ENCODE data around the gene ELMO3. TPM values are rescaled to one million over a fixed set of nuclear protein-coding genes. Genes with fewer than 3 reads are reported as not detected.

ELMO3 gene
- total and polyA plus RNA-seq, 2 of the 13 experiments (the other 11 are each of a cell fraction or from before 2014, with no cell fraction given), result 2.6 to 4.0 TPM

DNA sequence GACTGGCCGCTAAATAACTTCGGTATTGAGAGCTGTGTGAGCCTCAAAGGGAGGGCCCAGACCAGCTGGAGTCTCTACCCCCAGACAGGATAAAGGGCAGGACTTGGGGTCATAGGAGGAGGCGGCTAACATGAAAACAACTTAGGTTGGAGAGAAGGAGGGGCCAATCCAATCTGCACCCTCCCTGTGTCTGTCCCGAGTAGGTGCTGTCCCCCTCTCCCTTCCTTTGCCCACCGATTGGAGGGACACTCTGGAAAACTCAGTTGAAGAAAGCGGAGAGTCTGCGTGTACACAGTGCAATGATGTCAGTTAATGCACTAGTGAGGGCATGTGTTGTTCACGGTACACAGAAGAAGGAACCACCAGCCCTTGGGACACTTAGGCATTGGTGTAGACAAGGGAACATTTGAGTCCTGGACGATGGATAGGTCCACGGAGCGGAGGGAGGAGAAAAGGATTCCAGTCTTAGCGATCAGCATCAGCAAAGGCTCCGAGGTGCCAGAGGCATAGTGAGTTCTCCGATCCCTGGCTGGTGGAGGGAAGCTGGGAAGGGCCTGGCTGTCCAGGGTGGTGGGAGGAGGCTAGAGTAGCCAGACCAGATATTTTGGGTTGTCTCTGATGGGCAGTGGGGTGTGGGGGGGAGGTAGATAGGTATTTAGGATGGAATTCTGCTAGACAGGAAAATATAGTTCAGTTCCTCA is 27.8 kb upstream of the ELMO3 start (continued):
- TF ChIP-seq ZBTB20 (CRISPR knock-in tag; IDR thresholded peaks at IDR 0.05; ENCODE audit: borderline replicate concordance, low read depth) (peak; percentile 52; the same call in 1 of the 2 replicates), NRL (CRISPR knock-in tag; IDR thresholded peaks at IDR 0.05; ENCODE audit: borderline replicate concordance) (no peak), SUZ12 (IDR thresholded peaks at IDR 0.05; ENCODE audit: low read depth, low read length) (no peak), MED13 (CRISPR knock-in tag; IDR thresholded peaks at IDR 0.05) (no peak), ARNTL (CRISPR knock-in tag; IDR thresholded peaks at IDR 0.05) (0 out of 2 replicates have a peak, but pooled peaks have one; percentile 29), HOXA5 (CRISPR knock-in tag; IDR thresholded peaks at IDR 0.05) (no peak), ZBTB7B (CRISPR knock-in tag; IDR thresholded peaks at IDR 0.05) (peak; percentile 79; the same call in 1 of the 2 replicates), HOXA3 (CRISPR knock-in tag; IDR thresholded peaks at IDR 0.05) (no peak; the same call in 1 of the 2 replicates), ASH2L (IDR thresholded peaks at IDR 0.05; ENCODE audit: insufficient read length, low read depth, low read length) (peak; percentile 46), RORA (CRISPR knock-in tag; IDR thresholded peaks at IDR 0.05) (no peak)
- TF ChIP-seq, protein P1, sequence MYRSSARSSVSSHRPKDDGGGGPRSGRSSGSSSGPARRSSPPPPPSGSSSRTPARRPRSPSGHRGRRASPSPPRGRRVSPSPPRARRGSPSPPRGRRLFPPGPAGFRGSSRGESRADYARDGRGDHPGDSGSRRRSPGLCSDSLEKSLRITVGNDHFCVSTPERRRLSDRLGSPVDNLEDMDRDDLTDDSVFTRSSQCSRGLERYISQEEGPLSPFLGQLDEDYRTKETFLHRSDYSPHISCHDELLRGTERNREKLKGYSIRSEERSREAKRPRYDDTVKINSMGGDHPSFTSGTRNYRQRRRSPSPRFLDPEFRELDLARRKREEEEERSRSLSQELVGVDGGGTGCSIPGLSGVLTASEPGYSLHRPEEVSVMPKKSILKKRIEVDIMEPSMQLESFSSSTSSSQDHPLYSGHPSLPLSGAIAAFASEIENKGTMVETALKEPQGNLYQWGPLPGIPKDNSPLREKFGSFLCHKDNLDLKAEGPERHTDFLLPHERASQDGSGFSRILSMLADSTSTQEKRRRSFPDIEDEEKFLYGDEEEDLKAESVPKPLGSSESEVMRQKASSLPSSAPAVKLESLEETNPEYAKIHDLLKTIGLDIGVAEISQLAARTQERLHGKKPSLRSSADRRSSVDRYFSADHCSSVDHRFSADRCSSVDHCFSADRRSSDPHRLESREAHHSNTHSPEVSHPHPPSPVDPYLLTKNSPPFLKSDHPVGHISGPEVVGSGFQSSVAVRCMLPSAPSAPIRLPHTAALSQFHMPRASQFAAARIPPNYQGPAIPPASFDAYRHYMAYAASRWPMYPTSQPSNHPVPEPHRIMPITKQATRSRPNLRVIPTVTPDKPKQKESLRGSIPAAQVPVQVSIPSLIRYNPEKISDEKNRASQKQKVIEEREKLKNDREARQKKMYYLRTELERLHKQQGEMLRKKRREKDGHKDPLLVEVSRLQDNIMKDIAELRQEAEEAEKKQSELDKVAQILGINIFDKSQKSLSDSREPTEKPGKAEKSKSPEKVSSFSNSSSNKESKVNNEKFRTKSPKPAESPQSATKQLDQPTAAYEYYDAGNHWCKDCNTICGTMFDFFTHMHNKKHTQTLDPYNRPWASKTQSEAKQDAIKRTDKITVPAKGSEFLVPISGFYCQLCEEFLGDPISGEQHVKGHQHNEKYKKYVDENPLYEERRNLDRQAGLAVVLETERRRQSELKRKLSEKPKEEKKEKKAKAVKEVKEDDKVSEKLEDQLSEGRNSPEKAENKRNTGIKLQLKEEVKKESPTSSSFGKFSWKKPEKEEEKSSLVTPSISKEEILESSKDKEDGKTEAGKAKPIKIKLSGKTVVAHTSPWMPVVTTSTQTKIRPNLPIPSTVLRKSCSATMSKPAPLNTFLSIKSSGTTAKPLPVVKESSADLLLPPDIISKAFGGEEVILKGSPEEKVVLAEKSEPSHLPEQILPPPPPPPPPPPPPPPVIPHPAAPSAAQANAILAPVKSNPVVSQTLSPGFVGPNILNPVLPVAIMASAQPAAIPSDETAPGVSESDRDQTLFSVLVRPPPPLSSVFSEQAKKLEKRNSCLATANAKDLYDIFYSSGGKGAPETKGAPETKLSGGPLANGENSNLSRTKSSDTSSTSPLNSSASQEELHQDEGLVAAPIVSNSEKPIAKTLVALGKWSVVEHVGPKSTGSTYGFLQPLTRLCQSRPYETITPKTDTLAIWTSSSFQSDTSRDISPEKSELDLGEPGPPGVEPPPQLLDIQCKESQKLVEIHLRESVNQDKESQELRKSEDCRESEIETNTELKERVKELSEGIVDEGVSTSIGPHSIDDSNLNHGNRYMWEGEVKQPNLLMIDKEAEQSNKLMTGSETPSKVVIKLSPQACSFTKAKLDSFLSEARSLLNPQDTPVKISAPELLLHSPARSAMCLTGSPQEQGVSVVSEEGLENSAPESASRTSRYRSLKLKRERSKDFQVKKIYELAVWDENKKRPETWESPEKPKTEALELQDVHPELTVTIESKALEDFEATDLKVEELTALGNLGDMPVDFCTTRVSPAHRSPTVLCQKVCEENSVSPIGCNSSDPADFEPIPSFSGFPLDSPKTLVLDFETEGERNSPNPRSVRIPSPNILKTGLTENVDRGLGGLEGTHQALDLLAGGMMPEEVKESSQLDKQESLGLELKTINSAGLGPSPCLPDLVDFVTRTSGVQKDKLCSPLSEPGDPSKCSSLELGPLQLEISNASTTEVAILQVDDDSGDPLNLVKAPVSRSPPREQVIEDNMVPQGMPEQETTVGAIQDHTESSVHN (CRISPR knock-in tag; IDR thresholded peaks at IDR 0.05), result peak; percentile 78; the same call in 1 of the 2 replicates
- TF ChIP-seq, protein P2, sequence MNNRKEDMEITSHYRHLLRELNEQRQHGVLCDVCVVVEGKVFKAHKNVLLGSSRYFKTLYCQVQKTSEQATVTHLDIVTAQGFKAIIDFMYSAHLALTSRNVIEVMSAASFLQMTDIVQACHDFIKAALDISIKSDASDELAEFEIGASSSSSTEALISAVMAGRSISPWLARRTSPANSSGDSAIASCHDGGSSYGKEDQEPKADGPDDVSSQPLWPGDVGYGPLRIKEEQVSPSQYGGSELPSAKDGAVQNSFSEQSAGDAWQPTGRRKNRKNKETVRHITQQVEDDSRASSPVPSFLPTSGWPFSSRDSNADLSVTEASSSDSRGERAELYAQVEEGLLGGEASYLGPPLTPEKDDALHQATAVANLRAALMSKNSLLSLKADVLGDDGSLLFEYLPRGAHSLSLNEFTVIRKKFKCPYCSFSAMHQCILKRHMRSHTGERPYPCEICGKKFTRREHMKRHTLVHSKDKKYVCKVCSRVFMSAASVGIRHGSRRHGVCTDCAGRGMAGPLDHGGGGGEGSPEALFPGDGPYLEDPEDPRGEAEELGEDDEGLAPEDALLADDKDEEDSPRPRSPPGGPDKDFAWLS (CRISPR knock-in tag; IDR thresholded peaks at IDR 0.05; ENCODE audit: borderline replicate concordance), result 0 out of 2 replicates have a peak, but pooled peaks have one; percentile 84
- TF ChIP-seq, protein P3, sequence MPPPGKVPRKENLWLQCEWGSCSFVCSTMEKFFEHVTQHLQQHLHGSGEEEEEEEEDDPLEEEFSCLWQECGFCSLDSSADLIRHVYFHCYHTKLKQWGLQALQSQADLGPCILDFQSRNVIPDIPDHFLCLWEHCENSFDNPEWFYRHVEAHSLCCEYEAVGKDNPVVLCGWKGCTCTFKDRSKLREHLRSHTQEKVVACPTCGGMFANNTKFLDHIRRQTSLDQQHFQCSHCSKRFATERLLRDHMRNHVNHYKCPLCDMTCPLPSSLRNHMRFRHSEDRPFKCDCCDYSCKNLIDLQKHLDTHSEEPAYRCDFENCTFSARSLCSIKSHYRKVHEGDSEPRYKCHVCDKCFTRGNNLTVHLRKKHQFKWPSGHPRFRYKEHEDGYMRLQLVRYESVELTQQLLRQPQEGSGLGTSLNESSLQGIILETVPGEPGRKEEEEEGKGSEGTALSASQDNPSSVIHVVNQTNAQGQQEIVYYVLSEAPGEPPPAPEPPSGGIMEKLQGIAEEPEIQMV (CRISPR knock-in tag; IDR thresholded peaks at IDR 0.05; ENCODE audit: low read depth), result peak; percentile 78; the same call in 1 of the 2 replicates
- TF ChIP-seq, protein P4, sequence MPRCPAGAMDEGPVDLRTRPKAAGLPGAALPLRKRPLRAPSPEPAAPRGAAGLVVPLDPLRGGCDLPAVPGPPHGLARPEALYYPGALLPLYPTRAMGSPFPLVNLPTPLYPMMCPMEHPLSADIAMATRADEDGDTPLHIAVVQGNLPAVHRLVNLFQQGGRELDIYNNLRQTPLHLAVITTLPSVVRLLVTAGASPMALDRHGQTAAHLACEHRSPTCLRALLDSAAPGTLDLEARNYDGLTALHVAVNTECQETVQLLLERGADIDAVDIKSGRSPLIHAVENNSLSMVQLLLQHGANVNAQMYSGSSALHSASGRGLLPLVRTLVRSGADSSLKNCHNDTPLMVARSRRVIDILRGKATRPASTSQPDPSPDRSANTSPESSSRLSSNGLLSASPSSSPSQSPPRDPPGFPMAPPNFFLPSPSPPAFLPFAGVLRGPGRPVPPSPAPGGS (CRISPR knock-in tag; IDR thresholded peaks at IDR 0.05), result no peak
- TF ChIP-seq, protein P5, sequence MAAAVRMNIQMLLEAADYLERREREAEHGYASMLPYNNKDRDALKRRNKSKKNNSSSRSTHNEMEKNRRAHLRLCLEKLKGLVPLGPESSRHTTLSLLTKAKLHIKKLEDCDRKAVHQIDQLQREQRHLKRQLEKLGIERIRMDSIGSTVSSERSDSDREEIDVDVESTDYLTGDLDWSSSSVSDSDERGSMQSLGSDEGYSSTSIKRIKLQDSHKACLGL (CRISPR knock-in tag; IDR thresholded peaks at IDR 0.05), result no peak

Data from HepG2 (cell line).